DND-41 (cell line): ENCODE results near the gene AP4M1.

Experiments used
- ATAC-seq: fragments of 200-7000 bp; cut with Tn5 transposase; 3 replicates; pipeline ENCODE4 v1.9.1; 2021; ENCODE audit warnings: low read depth; ENCODE audit not compliant: insufficient read depth
- DNase-seq: peaks from one replicate; pipeline ENCODE4 v3.0.0-alpha.2; 2020
- H2AFZ ChIP-seq: 2 replicates; pipeline ENCODE4 v1.6.0; 2012; ENCODE audit warnings: low read depth, low read length
- H3K27ac ChIP-seq: 2 replicates; pipeline ENCODE4 v1.5.1; 2012; ENCODE audit warnings: low read length, inconsistent platforms
- H3K27me3 ChIP-seq: fragments of 200-600 bp; sonication (generic); 2 replicates; pipeline ENCODE4 v1.6.0; 2012; ENCODE audit warnings: low read length, mild to moderate bottlenecking, inconsistent platforms; ENCODE audit not compliant: insufficient read depth, poor library complexity
- H3K36me3 ChIP-seq: 2 replicates; pipeline ENCODE4 v1.5.1; 2012; ENCODE audit warnings: low read length, inconsistent platforms; ENCODE audit not compliant: insufficient read depth
- H3K4me1 ChIP-seq: 2 replicates; pipeline ENCODE4 v1.5.1; 2012; ENCODE audit warnings: mild to moderate bottlenecking, low read length; ENCODE audit not compliant: insufficient read depth
- H3K4me2 ChIP-seq: 2 replicates; pipeline ENCODE4 v1.6.0; 2012; ENCODE audit warnings: mild to moderate bottlenecking, moderate library complexity, low read length, inconsistent platforms; ENCODE audit not compliant: insufficient read depth
- H3K4me3 ChIP-seq, 2 experiments: fragments of 200-600 bp in 1 of 2; shearing (Covaris generic) in 1 of 2; 2 replicates each; pipeline ENCODE4 v1.5.1; 2012 to 2016; ENCODE audit warnings: inconsistent platforms in 2 of 2, low read length in 2 of 2, mild to moderate bottlenecking in 2 of 2, low read depth in 1 of 2, moderate library complexity in 1 of 2
- H3K79me2 ChIP-seq: 2 replicates; pipeline ENCODE4 v1.6.0; 2012; ENCODE audit warnings: low read length, inconsistent platforms; ENCODE audit not compliant: insufficient read depth
- H3K9ac ChIP-seq: 2 replicates; pipeline ENCODE4 v1.6.0; 2012; ENCODE audit warnings: low read depth, mild to moderate bottlenecking, inconsistent platforms, low read length, moderate library complexity
- H3K9me3 ChIP-seq: 2 replicates; pipeline ENCODE4 v1.5.1; 2012; ENCODE audit warnings: low read length, moderate library complexity, mild to moderate bottlenecking, inconsistent platforms; ENCODE audit not compliant: insufficient read depth, severe bottlenecking
- H4K20me1 ChIP-seq: 2 replicates; pipeline ENCODE4 v1.6.0; 2012; ENCODE audit warnings: low read length; ENCODE audit not compliant: insufficient read depth
- EZH2 ChIP-seq: IDR thresholded peaks from 3 replicates; pipeline ENCODE4 v1.6.1; 2012; ENCODE audit warnings: borderline replicate concordance, low read depth, mild to moderate bottlenecking, moderate library complexity, low read length, inconsistent platforms; ENCODE audit not compliant: severe bottlenecking
- TF ChIP-seq, protein P1 (sequence below): IDR thresholded peaks from 2 replicates; pipeline ENCODE4 v1.5.1; 2012; ENCODE audit warnings: borderline replicate concordance, low read length, moderate library complexity, mild to moderate bottlenecking; ENCODE audit not compliant: poor library complexity, severe bottlenecking; ENCODE audit errors: extremely low read depth

Gene AP4M1, protein sequence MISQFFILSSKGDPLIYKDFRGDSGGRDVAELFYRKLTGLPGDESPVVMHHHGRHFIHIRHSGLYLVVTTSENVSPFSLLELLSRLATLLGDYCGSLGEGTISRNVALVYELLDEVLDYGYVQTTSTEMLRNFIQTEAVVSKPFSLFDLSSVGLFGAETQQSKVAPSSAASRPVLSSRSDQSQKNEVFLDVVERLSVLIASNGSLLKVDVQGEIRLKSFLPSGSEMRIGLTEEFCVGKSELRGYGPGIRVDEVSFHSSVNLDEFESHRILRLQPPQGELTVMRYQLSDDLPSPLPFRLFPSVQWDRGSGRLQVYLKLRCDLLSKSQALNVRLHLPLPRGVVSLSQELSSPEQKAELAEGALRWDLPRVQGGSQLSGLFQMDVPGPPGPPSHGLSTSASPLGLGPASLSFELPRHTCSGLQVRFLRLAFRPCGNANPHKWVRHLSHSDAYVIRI

DNA sequence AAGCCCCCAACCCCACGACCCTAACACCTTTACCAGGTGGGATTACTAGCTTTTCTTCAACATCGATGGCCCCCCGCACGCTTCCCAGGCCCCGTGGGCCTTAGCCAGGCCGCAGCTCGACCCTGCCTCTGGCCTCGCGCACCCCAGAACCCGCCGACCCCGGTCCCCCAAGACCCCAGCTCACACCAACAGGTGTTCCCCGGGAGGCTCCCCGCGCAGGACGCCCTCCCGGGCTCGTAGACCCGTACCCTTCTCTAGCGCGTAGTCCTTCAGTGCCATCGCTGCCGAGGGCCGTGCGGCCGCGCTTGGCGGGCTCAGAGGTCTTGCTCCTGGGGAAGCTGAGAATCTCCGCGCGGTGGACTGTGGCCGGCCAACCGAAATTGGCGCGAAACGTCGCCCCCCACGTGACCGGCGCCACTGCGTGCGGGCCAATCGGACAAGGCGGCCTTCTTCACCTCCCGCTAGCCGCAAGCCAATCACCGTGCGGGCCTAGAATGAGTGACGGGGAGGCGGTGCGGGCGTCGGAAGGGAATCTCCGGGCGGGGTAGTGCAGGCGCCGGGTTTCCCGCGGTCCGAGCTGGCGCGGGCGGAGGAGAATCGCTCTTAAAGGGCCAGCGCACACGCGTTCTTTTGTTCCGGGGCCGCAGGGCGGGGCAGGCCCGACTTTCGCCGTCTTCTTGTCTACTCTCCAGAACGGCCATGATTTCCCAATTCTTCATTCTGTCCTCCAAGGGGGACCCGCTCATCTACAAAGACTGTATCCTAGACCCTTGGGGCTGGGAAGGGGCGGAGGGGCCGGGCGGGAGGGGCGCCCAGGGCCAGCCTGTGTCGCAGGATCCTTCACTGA is at the start of gene AP4M1, which contains the start of gene MCM7:
Gene AP4M1 (plus strand): TSS at position 628 of the 847 bp plus-strand sequence. CDS start 72 bp downstream, at position 700.
Gene MCM7 (minus strand): TSS at position 382 of the 847 bp plus-strand sequence. CDS start 103 bp downstream, at position 279.
- peaks cover 39% of the 10 kb centered on the region for H4K20me1 ChIP-seq
- H3K27ac ChIP-seq = peak within 1 kb of the TSS; percentile 93
- peaks cover 63% of the 10 kb centered on the region for H3K79me2 ChIP-seq
- DNase-seq (peak; percentile 99), ATAC-seq (peak; percentile 86)
- H3K9ac ChIP-seq = peak within 1 kb of the TSS; percentile 93
- no peak for TF ChIP-seq EZH2
- TF ChIP-seq, protein P1, sequence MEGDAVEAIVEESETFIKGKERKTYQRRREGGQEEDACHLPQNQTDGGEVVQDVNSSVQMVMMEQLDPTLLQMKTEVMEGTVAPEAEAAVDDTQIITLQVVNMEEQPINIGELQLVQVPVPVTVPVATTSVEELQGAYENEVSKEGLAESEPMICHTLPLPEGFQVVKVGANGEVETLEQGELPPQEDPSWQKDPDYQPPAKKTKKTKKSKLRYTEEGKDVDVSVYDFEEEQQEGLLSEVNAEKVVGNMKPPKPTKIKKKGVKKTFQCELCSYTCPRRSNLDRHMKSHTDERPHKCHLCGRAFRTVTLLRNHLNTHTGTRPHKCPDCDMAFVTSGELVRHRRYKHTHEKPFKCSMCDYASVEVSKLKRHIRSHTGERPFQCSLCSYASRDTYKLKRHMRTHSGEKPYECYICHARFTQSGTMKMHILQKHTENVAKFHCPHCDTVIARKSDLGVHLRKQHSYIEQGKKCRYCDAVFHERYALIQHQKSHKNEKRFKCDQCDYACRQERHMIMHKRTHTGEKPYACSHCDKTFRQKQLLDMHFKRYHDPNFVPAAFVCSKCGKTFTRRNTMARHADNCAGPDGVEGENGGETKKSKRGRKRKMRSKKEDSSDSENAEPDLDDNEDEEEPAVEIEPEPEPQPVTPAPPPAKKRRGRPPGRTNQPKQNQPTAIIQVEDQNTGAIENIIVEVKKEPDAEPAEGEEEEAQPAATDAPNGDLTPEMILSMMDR = no peak
- H3K9me3 ChIP-seq = no peaks in the 10 kb centered on the region
- peak within 1 kb of the TSS; percentile 66 for H2AFZ ChIP-seq
- H3K4me2 ChIP-seq = peak within 1 kb of the TSS; percentile 80
- H3K4me1 ChIP-seq = peaks cover 46% of the 10 kb centered on the region
- H3K4me3 ChIP-seq = peak within 1 kb of the TSS; percentile 64 to 76
- peaks cover 77% of the 10 kb centered on the region for H3K36me3 ChIP-seq
- H3K27me3 ChIP-seq = no peaks in the 10 kb centered on the region

DNA sequence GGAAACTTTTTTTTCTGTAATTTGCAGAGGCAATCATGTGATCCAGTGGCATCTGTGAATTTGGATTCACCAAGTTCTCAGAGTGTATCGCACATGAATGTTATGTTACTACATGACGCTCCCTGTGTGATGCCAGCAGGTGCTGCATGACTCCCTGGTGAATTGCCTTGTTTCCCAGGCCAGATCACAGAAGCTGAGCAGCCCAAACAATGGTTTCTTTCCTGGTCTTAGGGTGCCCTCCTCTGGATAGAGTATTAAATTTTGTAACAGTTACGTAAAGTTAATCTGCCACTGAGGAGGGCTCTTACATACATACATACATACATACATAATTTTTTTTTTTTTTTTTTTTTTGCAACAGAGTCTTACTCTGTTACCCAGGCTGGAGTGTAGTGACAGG is 48.2 kb upstream of the AP4M1 start:
- Histone ChIP-seq H3K79me2 (peaks cover 12% of the 10 kb centered on the region), H2AFZ (no peak overlapping the region)
- peak; percentile 33; the same call in 2 of the 3 replicates for ATAC-seq

DNA sequence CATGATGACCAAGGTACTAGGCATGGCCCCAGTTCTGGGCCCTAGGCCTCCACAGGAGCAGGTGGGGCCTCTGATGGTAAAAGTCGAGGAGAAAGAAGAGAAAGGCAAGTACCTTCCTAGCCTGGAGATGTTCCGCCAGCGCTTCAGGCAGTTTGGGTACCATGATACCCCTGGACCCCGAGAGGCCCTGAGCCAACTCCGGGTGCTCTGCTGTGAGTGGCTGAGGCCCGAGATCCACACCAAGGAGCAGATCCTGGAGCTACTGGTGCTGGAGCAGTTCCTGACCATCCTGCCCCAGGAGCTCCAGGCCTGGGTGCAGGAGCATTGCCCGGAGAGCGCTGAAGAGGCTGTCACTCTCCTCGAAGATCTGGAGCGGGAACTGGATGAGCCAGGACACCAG is 44.4 kb upstream of the AP4M1 start:
- Histone ChIP-seq H3K27ac (no peak overlapping the region), H3K9ac (no peak overlapping the region), H3K27me3 (no peaks in the 10 kb centered on the region), H2AFZ (no peak overlapping the region), H4K20me1 (no peaks in the 10 kb centered on the region), H3K4me1 (no peaks in the 10 kb centered on the region), H3K9me3 (no peaks in the 10 kb centered on the region), H3K79me2 (no peaks in the 10 kb centered on the region; the same call in 1 of the 2 replicates), H3K36me3 (peaks cover 32% of the 10 kb centered on the region), H3K4me3 (no peak overlapping the region), H3K4me2 (no peak overlapping the region)
- ATAC-seq = no peak
- no peak for DNase-seq
- TF ChIP-seq, protein P1 = no peak
- no peak for TF ChIP-seq EZH2

More for the DNA sequence above, 48.2 kb upstream of the AP4M1 start:
- Histone ChIP-seq H3K4me1 (peaks cover 20% of the 10 kb centered on the region), H3K4me2 (no peak overlapping the region), H3K9me3 (no peaks in the 10 kb centered on the region), H3K27ac (no peak overlapping the region), H3K4me3 (no peak overlapping the region), H3K27me3 (no peaks in the 10 kb centered on the region), H3K9ac (no peak overlapping the region), H4K20me1 (no peaks in the 10 kb centered on the region), H3K36me3 (peaks cover 13% of the 10 kb centered on the region)
- peak; percentile 37 for DNase-seq
- TF ChIP-seq, protein P1 = peak; percentile 44
- TF ChIP-seq EZH2 = no peak
